GM12874 (cell line): Measurements from ENCODE around the gene SCFD2.

ENCODE experiments used
- TF ChIP-seq, protein P1 (sequence below): IDR thresholded peaks from 2 replicates; pipeline ENCODE4 v1.5.1; 2011; ENCODE audit warnings: low read depth, mild to moderate bottlenecking, control low read depth, low read length, moderate library complexity; ENCODE audit not compliant: insufficient read depth

The SCFD2 gene

DNA sequence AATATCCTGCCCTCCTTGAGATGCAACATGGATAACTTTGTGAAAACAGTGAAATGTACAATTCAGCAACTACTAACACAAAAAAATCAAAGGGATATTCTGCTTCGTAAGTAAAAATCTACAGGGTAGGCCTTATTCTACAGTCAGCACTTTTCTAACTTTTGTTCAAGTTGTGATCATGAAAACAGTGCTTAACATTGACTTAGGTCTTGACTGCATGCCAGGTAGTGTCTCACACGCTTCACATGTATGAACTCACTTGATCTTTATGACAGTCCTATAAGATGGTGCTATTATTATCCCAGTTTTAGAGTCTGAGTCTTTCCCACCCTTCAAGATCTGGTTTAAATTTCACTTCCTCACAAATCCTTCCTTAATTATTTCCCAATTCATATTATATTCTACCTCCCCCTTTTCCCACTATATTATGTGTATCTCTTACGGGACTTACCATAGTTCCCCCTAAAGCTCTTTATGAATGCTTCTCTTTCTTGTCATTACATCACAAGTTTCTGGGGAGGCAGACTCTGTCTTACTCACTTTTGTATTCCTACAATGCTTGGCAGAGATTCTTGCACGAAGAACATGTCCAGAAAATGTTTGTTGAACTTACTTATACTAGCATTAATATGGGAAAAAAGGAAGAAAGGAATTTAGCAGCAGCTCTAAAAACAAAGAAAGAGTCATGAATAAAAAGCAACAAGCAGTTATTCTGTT is 179.8 kb downstream of the SCFD2 start:
- TF ChIP-seq, protein P1, sequence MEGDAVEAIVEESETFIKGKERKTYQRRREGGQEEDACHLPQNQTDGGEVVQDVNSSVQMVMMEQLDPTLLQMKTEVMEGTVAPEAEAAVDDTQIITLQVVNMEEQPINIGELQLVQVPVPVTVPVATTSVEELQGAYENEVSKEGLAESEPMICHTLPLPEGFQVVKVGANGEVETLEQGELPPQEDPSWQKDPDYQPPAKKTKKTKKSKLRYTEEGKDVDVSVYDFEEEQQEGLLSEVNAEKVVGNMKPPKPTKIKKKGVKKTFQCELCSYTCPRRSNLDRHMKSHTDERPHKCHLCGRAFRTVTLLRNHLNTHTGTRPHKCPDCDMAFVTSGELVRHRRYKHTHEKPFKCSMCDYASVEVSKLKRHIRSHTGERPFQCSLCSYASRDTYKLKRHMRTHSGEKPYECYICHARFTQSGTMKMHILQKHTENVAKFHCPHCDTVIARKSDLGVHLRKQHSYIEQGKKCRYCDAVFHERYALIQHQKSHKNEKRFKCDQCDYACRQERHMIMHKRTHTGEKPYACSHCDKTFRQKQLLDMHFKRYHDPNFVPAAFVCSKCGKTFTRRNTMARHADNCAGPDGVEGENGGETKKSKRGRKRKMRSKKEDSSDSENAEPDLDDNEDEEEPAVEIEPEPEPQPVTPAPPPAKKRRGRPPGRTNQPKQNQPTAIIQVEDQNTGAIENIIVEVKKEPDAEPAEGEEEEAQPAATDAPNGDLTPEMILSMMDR, result no peak

DNA sequence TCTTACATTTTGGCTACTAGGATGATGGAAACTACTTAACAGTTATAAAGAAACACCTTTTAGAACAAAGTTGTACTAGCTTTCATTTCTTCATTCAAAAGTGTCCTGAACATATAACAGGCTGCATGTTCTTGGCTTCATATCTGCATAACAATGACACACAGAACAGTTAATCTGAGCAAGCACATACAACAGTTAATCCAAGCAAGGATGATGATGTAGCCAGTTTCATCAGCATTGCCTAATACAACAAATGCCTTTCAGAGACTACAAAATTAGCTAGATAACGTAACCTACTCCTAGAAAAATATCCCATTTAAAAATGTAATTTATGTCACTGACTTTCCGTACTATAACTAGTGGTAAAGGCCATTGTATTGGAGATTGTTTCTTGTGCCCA is 182.1 kb downstream of the SCFD2 start:
- TF ChIP-seq, protein P1, result no peak

DNA sequence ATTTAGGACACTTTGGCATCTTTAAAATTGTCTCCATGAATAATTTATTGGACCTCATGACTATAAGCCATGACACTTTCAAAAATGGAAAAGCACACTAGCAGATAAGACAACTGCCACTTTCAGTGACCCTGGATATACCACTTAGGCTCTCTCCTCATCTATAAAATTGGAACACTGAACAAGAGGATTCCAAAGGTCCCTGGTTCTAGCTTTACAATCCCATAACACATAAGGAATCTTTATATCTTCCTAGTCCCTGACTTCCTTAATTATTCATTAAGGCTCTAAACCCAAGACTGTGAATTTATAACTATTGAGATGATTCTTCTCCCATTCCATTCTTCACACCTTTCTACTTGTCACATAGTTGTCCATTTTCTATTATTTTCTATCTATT is 190.2 kb downstream of the SCFD2 start:
- TF ChIP-seq, protein P1, result no peak

DNA sequence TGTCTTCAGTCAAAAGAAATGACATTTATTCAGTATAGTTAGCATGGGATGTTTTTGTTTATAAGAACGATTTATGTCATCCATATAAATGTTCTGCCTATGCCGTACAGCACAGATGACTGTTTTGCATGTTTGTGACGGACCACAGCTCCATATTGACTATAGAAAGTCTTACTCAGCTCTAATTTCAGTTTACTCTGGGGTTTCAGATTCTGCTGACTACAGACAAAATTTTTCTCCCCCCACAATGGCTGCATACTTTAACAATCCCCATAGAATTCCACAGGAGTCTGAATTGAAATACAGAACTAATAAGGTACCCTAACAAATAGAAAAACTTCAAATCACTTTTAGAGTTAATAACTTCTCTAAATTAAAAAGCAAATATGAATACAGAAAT is 191.0 kb downstream of the SCFD2 start:
- TF ChIP-seq, protein P1, result no peak

DNA sequence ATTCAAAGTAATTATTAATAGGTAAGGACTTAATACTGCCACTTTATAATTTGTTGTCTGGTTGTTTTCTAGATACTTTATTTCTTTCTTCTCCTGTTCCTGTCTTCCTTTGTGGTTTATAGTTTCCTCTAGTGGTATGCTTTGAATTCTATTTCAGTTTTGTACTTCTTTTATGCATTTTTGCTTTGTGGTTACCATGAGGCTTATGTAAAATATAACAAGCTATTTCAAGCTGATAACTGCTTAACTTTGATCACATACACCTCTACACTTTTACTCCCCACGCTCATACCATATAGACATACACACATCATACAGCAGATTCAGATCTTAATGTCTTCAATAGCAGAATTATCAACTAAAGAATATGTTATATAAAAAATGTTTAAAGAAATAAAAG is 192.3 kb downstream of the SCFD2 start:
- TF ChIP-seq, protein P1, result no peak

DNA sequence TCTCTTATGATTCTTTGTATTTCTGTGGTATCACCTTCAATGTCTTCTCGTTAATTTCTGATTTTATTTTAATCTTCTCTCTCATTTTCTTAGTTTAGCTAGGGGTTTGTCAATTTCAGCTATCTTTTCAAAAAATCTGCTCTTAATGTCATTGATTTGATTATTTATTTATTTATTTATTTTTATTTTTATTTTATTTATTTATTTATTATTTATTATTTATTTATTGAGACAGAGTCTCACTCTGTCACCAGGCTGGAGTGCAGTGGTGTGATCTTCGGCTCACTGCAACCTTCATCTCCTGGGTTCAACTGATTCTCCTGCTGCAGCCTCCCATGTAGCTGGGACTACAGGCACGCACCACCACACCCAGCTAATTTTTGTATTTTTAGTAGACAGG is 194.1 kb downstream of the SCFD2 start:
- TF ChIP-seq, protein P1, result no peak

DNA sequence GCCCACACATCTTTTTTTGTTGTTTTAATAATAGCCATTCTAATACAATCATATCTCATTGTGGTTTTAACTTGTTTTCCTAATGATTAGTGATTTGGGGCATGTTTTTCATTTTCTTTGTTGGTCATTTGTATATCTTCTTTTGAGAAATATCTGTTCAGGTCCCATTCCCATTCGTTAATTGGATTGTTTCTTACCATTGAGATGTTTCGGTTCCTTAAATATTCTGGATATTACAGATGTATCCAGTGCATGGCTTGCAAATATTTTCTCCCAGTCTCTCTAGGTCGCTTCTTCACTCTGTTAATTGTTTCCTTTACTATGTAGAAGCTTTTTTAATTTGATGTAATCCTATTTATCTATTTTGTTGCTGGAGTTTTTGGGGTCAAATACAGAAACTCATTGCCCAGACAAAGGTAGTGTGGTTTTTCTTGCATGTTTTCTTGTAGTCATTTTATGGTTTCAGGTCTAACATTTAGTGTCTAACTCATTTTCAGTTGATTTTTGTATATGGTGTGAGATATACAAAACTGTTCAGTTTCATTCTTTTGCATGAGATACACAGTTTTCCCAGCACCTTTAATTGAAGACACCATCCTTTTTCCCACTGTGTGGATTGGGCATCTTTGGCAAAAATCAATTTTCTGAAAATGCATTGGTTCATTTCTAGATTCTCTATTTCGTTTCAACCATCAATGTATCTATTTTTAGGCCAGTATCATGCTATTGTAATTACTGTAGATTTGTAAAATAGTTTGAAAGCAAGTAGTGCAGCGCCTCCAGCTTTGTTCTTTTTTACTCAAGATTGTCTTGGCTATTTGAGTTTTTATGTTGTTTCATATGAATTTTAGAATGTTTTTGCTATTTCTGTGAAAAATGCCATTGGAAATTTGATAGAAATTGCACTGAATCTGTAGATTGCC is 195.9 kb downstream of the SCFD2 start:
- TF ChIP-seq, protein P1, result no peak
